DND-41 (cell line): Measurements from ENCODE around the gene MARK2.

Experiments used
- ATAC-seq: fragments of 200-7000 bp; cut with Tn5 transposase; 3 replicates; pipeline ENCODE4 v1.9.1; 2021; ENCODE audit warnings: low read depth; ENCODE audit not compliant: insufficient read depth
- DNase-seq: peaks from one replicate; pipeline ENCODE4 v3.0.0-alpha.2; 2020
- H2AFZ ChIP-seq: 2 replicates; pipeline ENCODE4 v1.6.0; 2012; ENCODE audit warnings: low read depth, low read length
- H3K27ac ChIP-seq: 2 replicates; pipeline ENCODE4 v1.5.1; 2012; ENCODE audit warnings: low read length, inconsistent platforms
- H3K27me3 ChIP-seq: fragments of 200-600 bp; sonication (generic); 2 replicates; pipeline ENCODE4 v1.6.0; 2012; ENCODE audit warnings: low read length, mild to moderate bottlenecking, inconsistent platforms; ENCODE audit not compliant: insufficient read depth, poor library complexity
- H3K36me3 ChIP-seq: 2 replicates; pipeline ENCODE4 v1.5.1; 2012; ENCODE audit warnings: low read length, inconsistent platforms; ENCODE audit not compliant: insufficient read depth
- H3K4me1 ChIP-seq: 2 replicates; pipeline ENCODE4 v1.5.1; 2012; ENCODE audit warnings: mild to moderate bottlenecking, low read length; ENCODE audit not compliant: insufficient read depth
- H3K4me2 ChIP-seq: 2 replicates; pipeline ENCODE4 v1.6.0; 2012; ENCODE audit warnings: mild to moderate bottlenecking, moderate library complexity, low read length, inconsistent platforms; ENCODE audit not compliant: insufficient read depth
- H3K4me3 ChIP-seq, 2 experiments: fragments of 200-600 bp in 1 of 2; shearing (Covaris generic) in 1 of 2; 2 replicates each; pipeline ENCODE4 v1.5.1; 2012 to 2016; ENCODE audit warnings: inconsistent platforms in 2 of 2, low read length in 2 of 2, mild to moderate bottlenecking in 2 of 2, low read depth in 1 of 2, moderate library complexity in 1 of 2
- H3K79me2 ChIP-seq: 2 replicates; pipeline ENCODE4 v1.6.0; 2012; ENCODE audit warnings: low read length, inconsistent platforms; ENCODE audit not compliant: insufficient read depth
- H3K9ac ChIP-seq: 2 replicates; pipeline ENCODE4 v1.6.0; 2012; ENCODE audit warnings: low read depth, mild to moderate bottlenecking, inconsistent platforms, low read length, moderate library complexity
- H3K9me3 ChIP-seq: 2 replicates; pipeline ENCODE4 v1.5.1; 2012; ENCODE audit warnings: low read length, moderate library complexity, mild to moderate bottlenecking, inconsistent platforms; ENCODE audit not compliant: insufficient read depth, severe bottlenecking
- H4K20me1 ChIP-seq: 2 replicates; pipeline ENCODE4 v1.6.0; 2012; ENCODE audit warnings: low read length; ENCODE audit not compliant: insufficient read depth
- CTCF ChIP-seq: IDR thresholded peaks from 2 replicates; pipeline ENCODE4 v1.5.1; 2012; ENCODE audit warnings: borderline replicate concordance, low read length, moderate library complexity, mild to moderate bottlenecking; ENCODE audit not compliant: poor library complexity, severe bottlenecking; ENCODE audit errors: extremely low read depth
- EZH2 ChIP-seq: IDR thresholded peaks from 3 replicates; pipeline ENCODE4 v1.6.1; 2012; ENCODE audit warnings: borderline replicate concordance, low read depth, mild to moderate bottlenecking, moderate library complexity, low read length, inconsistent platforms; ENCODE audit not compliant: severe bottlenecking

Gene MARK2

GRCh38 chr11:63845911-63846310 is 7.0 kb downstream of the MARK2 start:
- DNase-seq (no peak), ATAC-seq (no peak)
- Histone ChIP-seq H3K27me3 (no peaks in the 10 kb centered on the region), H3K27ac (no peak overlapping the region), H3K9ac (no peak overlapping the region), H3K79me2 (peaks cover 95% of the 10 kb centered on the region), H3K4me3 (no peak overlapping the region), H3K9me3 (no peaks in the 10 kb centered on the region), H4K20me1 (peaks cover 72% of the 10 kb centered on the region), H2AFZ (no peak overlapping the region), H3K4me2 (no peak overlapping the region), H3K4me1 (peaks cover 31% of the 10 kb centered on the region), H3K36me3 (peaks cover 63% of the 10 kb centered on the region)
- TF ChIP-seq CTCF (no peak), EZH2 (no peak)

GRCh38 chr11:63846897-63847296 is 8.0 kb downstream of the MARK2 start:
- Histone ChIP-seq H3K4me2 (no peak overlapping the region), H3K9ac (no peak overlapping the region), H2AFZ (no peak overlapping the region), H3K4me1 (peaks cover 31% of the 10 kb centered on the region), H4K20me1 (peaks cover 68% of the 10 kb centered on the region), H3K79me2 (peaks cover 95% of the 10 kb centered on the region), H3K27ac (no peak overlapping the region), H3K9me3 (no peaks in the 10 kb centered on the region), H3K4me3 (no peak overlapping the region), H3K27me3 (no peaks in the 10 kb centered on the region), H3K36me3 (peaks cover 60% of the 10 kb centered on the region)
- DNase-seq (no peak), ATAC-seq (no peak)
- no peak for TF ChIP-seq EZH2
- no peak for TF ChIP-seq CTCF

- DNase-seq (no peak), ATAC-seq (no peak)
- peaks cover 56% of the 10 kb centered on the region for H3K36me3 ChIP-seq
- H3K27me3 ChIP-seq, result no peaks in the 10 kb centered on the region
- H3K9me3 ChIP-seq, result no peaks in the 10 kb centered on the region
- no peak for TF ChIP-seq EZH2
- no peak for TF ChIP-seq CTCF
- H3K79me2 ChIP-seq, result peaks cover 95% of the 10 kb centered on the region
- peak overlapping the region; percentile 5; the same call in 1 of the 2 replicates for H3K27ac ChIP-seq
- no peak overlapping the region for H2AFZ ChIP-seq
- H4K20me1 ChIP-seq, result peaks cover 66% of the 10 kb centered on the region
- no peak overlapping the region for H3K9ac ChIP-seq
- peaks cover 29% of the 10 kb centered on the region for H3K4me1 ChIP-seq
- H3K4me2 ChIP-seq, result no peak overlapping the region
- no peak overlapping the region for H3K4me3 ChIP-seq
Observed at GRCh38 chr11:63847363-63847762, 8.5 kb downstream of the MARK2 start.

GRCh38 chr11:63849691-63850090 is 10.8 kb downstream of the MARK2 start:
- H3K9ac ChIP-seq, result no peak overlapping the region
- H3K27me3 ChIP-seq, result no peaks in the 10 kb centered on the region
- no peaks in the 10 kb centered on the region for H3K9me3 ChIP-seq
- ATAC-seq (no peak), DNase-seq (no peak)
- peaks cover 46% of the 10 kb centered on the region for H3K36me3 ChIP-seq
- H3K4me2 ChIP-seq, result no peak overlapping the region
- TF ChIP-seq CTCF (no peak), EZH2 (no peak)
- H3K27ac ChIP-seq, result no peak overlapping the region
- H4K20me1 ChIP-seq, result peaks cover 46% of the 10 kb centered on the region
- no peak overlapping the region for H3K4me3 ChIP-seq
- H3K4me1 ChIP-seq, result peaks cover 20% of the 10 kb centered on the region
- H3K79me2 ChIP-seq, result peaks cover 93% of the 10 kb centered on the region
- no peak overlapping the region for H2AFZ ChIP-seq
